Measurements from ENCODE around the gene RBM25. TPM values are rescaled to one million over a fixed set of nuclear protein-coding genes. Genes with fewer than 3 reads are reported as not detected.
"Not testable (repeated sequence)": the region's sequence is repeated elsewhere in the genome, so short reads cannot be mapped to it uniquely, and the experiment has no call there.

The RBM25 gene
- total RNA-seq, 1 donor from 2014 or later: 47.2 TPM

GRCh38 chr14:73168691-73169090, 110.4 kb downstream of the RBM25 start:
- no peak for DNase-seq (ENCODE audit: low read depth)

DNA sequence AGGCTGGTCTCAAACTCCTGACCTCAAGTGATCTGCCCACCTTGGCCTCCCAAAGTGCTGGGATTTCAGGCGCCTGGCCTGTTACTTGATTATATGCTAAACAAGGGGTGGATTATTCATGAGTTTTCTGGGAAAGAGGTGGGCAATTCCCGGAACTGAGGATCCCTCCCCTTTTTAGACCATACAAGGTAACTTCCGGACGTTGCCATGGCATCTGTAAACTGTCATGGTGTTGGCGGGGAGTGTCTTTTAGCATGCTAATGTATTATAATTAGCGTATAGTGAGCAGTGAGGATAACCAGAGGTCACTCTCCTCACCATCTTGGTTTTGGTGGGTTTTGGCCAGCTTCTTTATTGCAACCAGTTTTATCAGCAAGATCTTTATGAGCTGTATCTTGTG, 111.5 kb downstream of the RBM25 start:
- not testable (repeated sequence) for DNase-seq (ENCODE audit: low read depth)

DNA sequence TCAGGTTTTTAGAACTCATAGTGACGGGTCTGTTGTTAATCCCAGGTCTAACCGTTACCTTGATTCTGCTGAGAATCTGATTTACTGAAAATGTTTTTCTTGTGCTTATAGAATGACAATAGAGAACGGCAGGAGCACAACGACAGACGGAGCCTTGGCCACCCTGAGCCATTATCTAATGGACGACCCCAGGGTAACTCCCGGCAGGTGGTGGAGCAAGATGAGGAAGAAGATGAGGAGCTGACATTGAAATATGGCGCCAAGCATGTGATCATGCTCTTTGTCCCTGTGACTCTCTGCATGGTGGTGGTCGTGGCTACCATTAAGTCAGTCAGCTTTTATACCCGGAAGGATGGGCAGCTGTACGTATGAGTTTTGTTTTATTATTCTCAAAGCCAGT, 112.4 kb downstream of the RBM25 start:
- DNase-seq (ENCODE audit: low read depth): no peak

- DNase-seq (ENCODE audit: low read depth): no peak
Measured at GRCh38 chr14:73172500-73172899, 114.2 kb downstream of the RBM25 start.

- peak; percentile 49 for DNase-seq (ENCODE audit: low read depth)
Measured at GRCh38 chr14:73173092-73173735, 114.9 kb downstream of the RBM25 start.

Other genes with a start within 250 kb of the RBM25 start
- 3.0 TPM in 2 replicates for gene DPF3, start 164.4 kb upstream of the RBM25 start, total RNA-seq
- gene DCAF4, start 132.1 kb upstream of the RBM25 start, total RNA-seq: 42.7 and 45.6 TPM in 2 replicates
- gene ZFYVE1, start 31.4 kb upstream of the RBM25 start, total RNA-seq: 8.9 and 34.1 TPM in 2 replicates
- gene PSEN1, start 78.0 kb downstream of the RBM25 start, total RNA-seq: 92.6 and 113 TPM in 2 replicates
- gene PAPLN, start 179.0 kb downstream of the RBM25 start, total RNA-seq: 21.4 and 164 TPM in 2 replicates